NCI-H748 (cell line): ENCODE measurements around the gene TYMS.

ENCODE experiments used
- DNase-seq: peaks from one replicate; lab custom pipeline; 2025; ENCODE audit not compliant: unreplicated experiment; lab: John Stamatoyannopoulos, UW

The TYMS gene

GRCh38 chr18:644395-645004 is 13.0 kb upstream of the TYMS start:
- DNase-seq: no peak

- DNase-seq: no peak
Measured at GRCh38 chr18:647304-647703, 10.1 kb upstream of the TYMS start.

- DNase-seq: peak; percentile 21
Measured at GRCh38 chr18:649341-649740, 8.1 kb upstream of the TYMS start.

GRCh38 chr18:650428-650858 is 7.0 kb upstream of the TYMS start:
- DNase-seq: peak; percentile 33

- no peak for DNase-seq
Measured at GRCh38 chr18:652131-652530, 5.3 kb upstream of the TYMS start.

GRCh38 chr18:653512-653911 is 3.9 kb upstream of the TYMS start:
- no peak for DNase-seq

DNA sequence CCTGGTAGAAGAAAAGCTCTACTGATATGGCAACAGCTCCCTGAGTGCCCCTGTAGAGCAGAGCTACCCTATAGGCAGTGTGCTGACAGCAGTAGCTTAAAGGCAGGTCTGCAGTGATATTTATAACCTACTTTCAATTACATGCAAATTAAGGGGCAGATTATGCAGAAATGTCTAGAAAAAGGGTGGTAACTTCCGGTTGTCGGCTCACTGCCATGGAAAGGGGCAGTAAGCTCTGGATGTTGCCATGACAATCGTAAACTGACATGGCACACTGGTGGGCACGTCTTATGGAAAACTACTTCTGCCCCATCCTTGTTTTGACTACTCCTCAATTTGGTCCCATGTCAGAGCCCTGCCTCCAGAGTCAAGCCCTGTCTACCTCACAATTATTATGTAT is 2.9 kb upstream of the TYMS start:
- no peak for DNase-seq

- no peak for DNase-seq
Measured at GRCh38 chr18:655445-655844, 2.0 kb upstream of the TYMS start.

DNA sequence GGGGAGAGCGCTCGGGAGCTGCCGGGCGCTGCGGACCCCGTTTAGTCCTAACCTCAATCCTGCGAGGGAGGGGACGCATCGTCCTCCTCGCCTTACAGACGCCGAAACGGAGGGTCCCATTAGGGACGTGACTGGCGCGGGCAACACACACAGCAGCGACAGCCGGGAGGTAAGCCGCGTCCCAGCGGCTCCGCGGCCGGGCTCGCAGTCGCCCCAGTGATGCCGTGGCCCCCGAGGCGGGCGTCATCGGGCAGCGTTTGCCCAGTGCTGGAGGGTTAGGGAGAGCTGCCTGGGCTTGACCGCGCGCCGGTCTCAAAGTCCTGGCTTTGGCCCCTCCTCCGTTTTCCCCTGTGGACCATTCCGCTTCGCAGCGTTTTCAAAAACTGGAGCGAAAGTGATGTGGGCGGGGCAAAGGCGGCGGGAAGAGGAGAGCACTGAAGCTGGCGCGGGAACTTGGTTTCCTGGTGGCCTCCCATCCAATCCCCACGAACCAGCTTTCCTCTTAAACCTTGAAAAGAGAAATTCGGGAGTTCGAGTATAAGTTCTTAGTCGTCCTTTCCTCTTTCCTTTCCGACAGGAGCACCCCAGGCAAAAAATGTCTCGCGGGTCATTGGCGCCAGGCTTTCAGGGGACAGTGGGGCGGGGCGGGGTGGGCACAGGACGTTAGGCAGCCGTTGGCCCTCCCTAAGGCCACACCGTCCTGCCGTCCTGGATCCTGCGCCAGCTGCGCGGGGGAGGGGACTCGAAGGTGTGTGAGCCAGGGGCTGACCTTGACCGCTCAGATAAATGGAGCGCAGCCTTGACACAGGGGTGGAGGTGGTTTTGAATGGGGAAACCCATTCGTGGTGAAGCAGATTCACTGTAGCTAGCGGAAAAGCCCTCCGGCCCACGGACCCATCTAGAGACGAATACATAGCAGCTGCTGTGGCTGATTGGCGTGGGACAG is 821 bp downstream of the TYMS start:
- peak; percentile 98 for DNase-seq

DNA sequence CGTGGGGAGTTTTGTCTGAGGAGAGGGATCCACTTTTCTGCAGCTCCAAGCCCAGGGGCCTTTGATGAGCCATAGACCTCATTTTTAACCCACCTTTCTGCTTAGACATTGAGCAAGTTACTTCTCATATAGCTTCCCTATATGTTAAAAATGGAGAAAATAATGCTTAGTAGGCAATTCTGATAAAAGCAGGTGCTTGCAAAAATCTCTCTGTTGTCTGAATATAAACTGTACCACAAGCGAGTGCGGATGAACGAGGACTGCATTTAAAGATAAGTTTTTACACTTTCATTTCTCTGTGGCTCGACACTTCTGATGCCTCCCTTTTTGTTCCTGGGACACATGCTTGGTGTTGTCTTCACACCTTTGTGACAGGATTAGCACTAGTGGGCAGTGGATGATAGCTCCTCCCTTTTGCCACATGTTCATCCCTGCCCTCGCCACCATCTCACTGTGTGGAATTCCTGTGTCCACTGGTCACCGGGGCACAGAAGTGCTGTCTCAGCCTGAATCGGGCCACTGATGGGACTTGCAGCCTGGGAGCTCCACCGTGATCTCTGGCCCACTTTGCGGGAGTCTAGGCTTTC is 1.6 kb downstream of the TYMS start:
- DNase-seq: no peak

GRCh38 chr18:659597-659996 is 2.1 kb downstream of the TYMS start:
- DNase-seq: no peak

- DNase-seq: no peak
Measured at GRCh38 chr18:662197-662596, 4.7 kb downstream of the TYMS start.

DNA sequence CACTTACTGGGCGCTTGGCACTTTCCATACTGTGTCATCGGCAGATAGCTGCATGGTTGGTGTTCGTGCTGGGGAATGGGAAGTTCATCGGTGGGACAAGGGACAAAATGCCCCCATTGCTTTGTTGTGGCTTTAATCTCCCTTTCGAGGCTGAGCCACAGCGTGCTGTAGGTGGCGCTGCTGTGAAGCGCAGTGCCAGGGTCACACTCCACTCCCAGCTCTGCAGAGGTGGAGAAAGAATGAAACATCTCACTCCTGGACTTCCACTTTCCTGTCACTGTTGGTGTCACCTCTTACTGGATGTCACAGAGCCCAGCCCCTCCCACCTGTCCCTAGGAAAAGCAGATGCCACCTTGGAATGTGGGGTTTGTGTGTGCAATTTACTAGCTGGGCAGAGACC is 8.7 kb downstream of the TYMS start:
- DNase-seq: no peak

- no peak for DNase-seq
Measured at GRCh38 chr18:666628-667027, 9.2 kb downstream of the TYMS start.

- no peak for DNase-seq
Measured at GRCh38 chr18:668260-668659, 10.8 kb downstream of the TYMS start.

GRCh38 chr18:669077-669476 is 11.6 kb downstream of the TYMS start:
- no peak for DNase-seq

DNA sequence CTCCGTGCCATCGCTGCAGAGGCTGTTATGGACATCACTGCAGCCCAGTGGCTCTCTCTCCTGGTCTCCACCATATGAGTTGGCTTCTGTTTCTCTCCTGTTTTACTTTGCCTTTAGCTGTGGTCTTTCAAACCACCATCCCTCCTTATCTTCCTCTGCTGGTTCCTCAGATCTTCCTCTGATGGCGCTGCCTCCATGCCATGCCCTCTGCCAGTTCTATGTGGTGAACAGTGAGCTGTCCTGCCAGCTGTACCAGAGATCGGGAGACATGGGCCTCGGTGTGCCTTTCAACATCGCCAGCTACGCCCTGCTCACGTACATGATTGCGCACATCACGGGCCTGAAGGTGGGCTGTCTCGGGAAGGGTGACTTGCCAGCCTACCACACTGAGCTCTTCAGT is 13.1 kb downstream of the TYMS start:
- no peak for DNase-seq

- DNase-seq: no peak
Measured at GRCh38 chr18:671405-671804, 14.0 kb downstream of the TYMS start.

GRCh38 chr18:673317-673716 is 15.9 kb downstream of the TYMS start:
- DNase-seq: no peak

DNA sequence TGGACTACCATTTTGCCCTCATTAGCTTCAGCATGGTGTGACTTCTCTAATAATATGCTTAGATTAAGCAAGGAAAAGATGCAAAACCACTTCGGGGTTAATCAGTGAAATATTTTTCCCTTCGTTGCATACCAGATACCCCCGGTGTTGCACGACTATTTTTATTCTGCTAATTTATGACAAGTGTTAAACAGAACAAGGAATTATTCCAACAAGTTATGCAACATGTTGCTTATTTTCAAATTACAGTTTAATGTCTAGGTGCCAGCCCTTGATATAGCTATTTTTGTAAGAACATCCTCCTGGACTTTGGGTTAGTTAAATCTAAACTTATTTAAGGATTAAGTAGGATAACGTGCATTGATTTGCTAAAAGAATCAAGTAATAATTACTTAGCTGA is 16.3 kb downstream of the TYMS start:
- no peak for DNase-seq

- no peak for DNase-seq
Measured at GRCh38 chr18:675307-675706, 17.9 kb downstream of the TYMS start.

DNA sequence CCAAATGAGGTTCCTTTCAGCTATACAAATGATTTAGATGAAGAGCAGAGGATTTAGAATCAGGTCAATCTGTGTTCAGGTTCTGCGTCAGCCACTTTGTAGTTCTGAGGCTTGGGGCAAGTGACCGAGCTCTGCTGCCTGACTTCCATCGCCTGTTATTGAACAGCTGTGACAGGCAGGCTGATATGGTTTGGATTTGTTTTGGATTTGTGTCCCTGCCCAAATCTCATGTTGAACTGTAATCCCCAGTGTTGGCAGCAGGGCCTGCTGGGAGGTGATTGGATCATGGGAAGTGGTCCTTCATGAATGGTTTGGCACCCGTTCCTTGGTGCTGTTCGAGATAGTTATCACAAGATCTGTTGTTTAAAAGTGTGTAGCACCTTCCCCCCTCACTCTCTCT is 18.6 kb downstream of the TYMS start:
- DNase-seq: no peak
